SJSA1 (cell line): Measurements from ENCODE around the gene CA5A. TPM values are rescaled to one million over a fixed set of nuclear protein-coding genes. Genes with fewer than 3 reads are reported as not detected.

Experiments used
- DNase-seq, 2 experiments: peaks; one replicate each; pipeline ENCODE4 v3.0.0-alpha.2; 2015 to 2020; ENCODE audit warnings: low spot score in 2 of 2, low read depth in 1 of 2
- H3K27ac ChIP-seq: fragments of 250-450 bp; sonication (Bioruptor Pico); 2 replicates; pipeline ENCODE4 v1.5.1; 2020; ENCODE audit warnings: mild to moderate bottlenecking, moderate library complexity
- H3K27me3 ChIP-seq: fragments of 250-450 bp; sonication (Bioruptor Pico); replicated peaks from 2 replicates; pipeline ENCODE4 v1.5.1; 2020; ENCODE audit warnings: mild to moderate bottlenecking, moderate library complexity
- H3K36me3 ChIP-seq: fragments of 250-450 bp; sonication (Bioruptor Pico); 2 replicates; pipeline ENCODE4 v1.5.1; 2020; ENCODE audit warnings: mild to moderate bottlenecking
- H3K4me1 ChIP-seq: fragments of 250-450 bp; sonication (Bioruptor Pico); replicated peaks from 2 replicates; pipeline ENCODE4 v1.6.1; 2021; ENCODE audit warnings: mild to moderate bottlenecking
- H3K4me3 ChIP-seq: fragments of 250-450 bp; sonication (Bioruptor Pico); 2 replicates; pipeline ENCODE4 v1.5.1; 2020; ENCODE audit warnings: mild to moderate bottlenecking
- H3K9me3 ChIP-seq: fragments of 250-450 bp; sonication (Bioruptor Pico); replicated peaks from 2 replicates; pipeline ENCODE4 v1.5.1; 2020; ENCODE audit warnings: mild to moderate bottlenecking
- total RNA-seq: library from RNA; depleted of rRNA; stranded (reverse); fragments of >200 nt; shearing (Covaris generic); gene quantifications from 2 replicates; pipeline ENCODE4 v1.2.3, GENCODE V29; 2014; rRNA removed

Gene CA5A
- total RNA-seq, 1 experiment from 2014 or later, result not detected

DNA sequence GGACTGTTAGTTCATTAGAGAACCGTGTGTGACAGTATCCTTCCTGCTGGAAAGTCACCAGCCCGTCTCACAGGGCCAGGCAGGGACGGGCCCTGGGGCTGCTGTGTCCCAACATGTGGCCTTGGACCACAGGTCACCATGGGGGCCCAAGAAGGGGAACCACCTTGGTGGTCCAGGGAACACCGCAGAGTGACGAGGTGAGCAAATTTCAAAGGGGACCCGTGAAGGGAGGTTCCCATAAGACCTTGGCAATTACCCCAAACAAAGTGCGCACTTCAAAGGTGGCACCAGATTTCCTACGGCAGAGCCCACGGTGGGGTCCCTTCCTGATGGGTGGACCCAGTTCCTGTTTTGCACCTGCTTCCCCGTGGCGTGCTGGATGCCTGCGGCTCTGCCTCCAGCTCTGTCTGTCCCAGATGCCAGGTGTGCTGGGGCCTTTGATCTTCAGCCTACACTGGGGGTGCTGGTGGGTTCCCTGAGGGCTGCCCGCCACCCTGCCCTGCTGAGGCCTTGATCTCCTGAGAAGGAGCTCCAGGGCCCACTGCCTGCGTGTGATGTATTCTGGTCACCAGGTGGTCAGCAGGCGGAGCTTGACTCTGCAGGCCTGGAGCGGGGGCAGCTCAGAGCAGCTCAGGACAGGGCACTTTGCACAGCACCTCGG is 94.0 kb downstream of the CA5A start:
- no peak overlapping the region for H3K27ac ChIP-seq
- no peak for DNase-seq
- H3K4me1 ChIP-seq, result peaks cover 27% of the 10 kb centered on the region

DNA sequence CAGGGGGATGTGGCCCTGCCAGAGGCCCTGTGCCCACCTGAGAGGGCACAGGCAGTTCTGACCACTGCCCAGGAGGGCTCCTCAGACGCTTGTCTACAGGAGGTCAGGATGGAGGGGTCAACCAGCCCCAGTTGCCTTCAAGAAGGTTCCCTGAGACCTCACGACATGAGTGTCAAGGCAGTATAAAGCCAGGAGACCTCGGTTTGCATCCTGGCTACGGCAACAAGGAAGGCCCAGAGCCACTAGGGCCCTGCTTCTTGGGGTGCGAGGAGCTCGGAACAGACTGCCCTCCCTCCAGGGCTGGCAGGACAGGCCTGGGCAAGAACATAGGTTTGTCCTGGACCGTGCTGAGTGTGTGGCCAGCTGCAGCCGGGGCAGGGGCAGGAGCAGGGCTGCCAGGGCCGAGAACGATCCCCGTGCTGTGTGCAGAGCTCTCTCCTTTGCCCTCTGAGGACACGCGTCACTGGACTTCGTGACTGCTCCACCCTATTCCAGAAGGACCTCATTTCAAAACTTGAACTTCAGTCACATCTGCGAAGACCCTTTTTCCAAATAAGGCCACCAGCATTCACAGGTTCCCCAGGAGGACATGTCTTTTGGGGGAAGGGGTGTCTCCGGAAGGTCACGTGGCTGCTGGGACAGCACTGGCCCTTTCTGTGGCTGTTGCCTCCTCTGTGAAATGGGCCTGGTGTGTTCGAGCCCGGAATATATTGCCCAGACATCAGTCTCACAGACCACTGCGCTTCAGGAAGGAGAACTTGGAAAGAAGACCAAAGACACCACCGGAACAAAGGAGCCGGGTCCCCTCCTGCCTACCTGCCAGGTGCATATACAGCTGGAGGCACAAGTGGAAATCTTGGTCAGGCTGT is 94.8 kb downstream of the CA5A start:
- Histone ChIP-seq H3K36me3 (peaks cover 98% of the 10 kb centered on the region), H3K27me3 (no peaks in the 10 kb centered on the region), H3K4me1 (peaks cover 31% of the 10 kb centered on the region), H3K4me3 (no peak overlapping the region), H3K27ac (no peak overlapping the region), H3K9me3 (no peaks in the 10 kb centered on the region)
- DNase-seq, result no peak

More for the DNA sequence above, 94.0 kb downstream of the CA5A start:
- Histone ChIP-seq H3K36me3 (peaks cover 98% of the 10 kb centered on the region), H3K9me3 (no peaks in the 10 kb centered on the region), H3K27me3 (no peaks in the 10 kb centered on the region), H3K4me3 (no peak overlapping the region)

DNA sequence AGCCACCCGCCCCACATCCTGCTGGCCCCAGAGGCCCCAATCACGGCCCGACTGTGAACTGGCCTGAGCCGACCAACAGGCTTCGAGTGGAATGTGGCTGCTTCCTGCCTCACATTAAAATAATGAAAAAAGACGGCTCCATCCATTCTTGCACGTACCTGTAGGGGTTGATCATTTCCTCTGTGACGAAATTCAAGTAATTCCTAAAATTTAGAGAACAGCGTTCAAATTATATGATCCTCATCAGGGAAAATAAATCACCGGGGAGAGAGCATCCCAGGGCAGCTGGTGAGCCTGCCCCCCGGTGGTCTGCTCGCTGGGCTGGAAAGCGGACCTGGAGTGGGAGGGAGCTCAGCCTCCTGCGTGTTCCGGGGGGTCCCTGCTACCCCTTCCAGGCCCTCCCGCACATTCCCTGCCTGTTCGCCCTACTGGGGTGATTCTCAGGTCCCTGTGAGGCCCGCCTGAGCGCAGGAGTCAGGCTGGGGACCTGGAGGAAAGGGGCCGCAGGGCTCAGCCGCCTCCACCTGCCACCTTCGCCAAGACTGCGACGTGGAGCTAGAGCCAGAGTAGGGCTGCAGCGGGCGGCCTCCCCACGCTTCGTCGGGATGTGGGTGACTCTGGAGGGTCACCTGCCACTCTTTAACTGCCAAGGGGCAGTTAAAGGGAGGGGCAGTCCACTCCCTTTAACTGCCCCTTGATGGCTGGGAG is 95.9 kb downstream of the CA5A start:
- Histone ChIP-seq H3K4me1 (peaks cover 35% of the 10 kb centered on the region), H3K9me3 (no peaks in the 10 kb centered on the region), H3K36me3 (peaks cover 98% of the 10 kb centered on the region), H3K4me3 (no peak overlapping the region), H3K27ac (no peak overlapping the region), H3K27me3 (no peaks in the 10 kb centered on the region)
- DNase-seq, result no peak

DNA sequence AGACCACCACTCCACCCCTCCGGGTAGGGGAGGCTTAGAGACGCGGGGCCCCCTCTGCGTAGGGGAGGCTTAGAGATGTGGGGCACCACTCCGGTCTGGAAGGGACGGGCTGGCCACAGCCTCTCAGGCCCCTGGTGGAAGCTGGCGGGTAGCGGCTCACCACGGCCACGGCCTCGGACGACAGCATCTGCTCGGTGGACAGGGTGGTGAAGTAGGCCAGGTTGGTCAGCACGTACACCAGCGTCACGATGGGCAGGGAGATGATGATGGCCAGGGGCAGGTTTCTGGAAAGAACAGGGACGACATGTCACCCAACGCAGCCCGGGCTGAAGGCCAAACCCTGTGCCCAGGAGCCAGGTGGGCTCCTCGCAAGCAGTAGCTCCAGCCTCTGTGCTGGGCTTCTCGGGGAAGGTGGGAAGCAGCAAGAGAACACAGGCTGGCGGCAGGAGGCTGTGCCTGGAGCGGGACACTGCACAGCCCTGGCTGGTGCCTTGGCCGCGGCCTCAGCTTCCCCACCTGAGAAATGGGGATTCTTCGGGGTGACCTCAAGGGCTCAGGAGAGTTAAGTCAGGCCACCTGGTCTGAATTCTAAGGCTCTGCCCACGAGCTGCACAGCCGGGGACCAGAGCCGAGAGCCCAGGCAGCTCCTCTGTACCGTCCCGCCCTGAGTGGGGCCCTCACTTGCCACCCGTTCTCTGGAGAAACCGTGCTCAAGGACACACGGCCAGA is 96.6 kb downstream of the CA5A start:
- H3K27ac ChIP-seq, result no peak overlapping the region
- no peak for DNase-seq
- no peak overlapping the region for H3K4me3 ChIP-seq
- peaks cover 99% of the 10 kb centered on the region for H3K36me3 ChIP-seq
- no peaks in the 10 kb centered on the region for H3K27me3 ChIP-seq
- peaks cover 41% of the 10 kb centered on the region for H3K4me1 ChIP-seq
- no peaks in the 10 kb centered on the region for H3K9me3 ChIP-seq

DNA sequence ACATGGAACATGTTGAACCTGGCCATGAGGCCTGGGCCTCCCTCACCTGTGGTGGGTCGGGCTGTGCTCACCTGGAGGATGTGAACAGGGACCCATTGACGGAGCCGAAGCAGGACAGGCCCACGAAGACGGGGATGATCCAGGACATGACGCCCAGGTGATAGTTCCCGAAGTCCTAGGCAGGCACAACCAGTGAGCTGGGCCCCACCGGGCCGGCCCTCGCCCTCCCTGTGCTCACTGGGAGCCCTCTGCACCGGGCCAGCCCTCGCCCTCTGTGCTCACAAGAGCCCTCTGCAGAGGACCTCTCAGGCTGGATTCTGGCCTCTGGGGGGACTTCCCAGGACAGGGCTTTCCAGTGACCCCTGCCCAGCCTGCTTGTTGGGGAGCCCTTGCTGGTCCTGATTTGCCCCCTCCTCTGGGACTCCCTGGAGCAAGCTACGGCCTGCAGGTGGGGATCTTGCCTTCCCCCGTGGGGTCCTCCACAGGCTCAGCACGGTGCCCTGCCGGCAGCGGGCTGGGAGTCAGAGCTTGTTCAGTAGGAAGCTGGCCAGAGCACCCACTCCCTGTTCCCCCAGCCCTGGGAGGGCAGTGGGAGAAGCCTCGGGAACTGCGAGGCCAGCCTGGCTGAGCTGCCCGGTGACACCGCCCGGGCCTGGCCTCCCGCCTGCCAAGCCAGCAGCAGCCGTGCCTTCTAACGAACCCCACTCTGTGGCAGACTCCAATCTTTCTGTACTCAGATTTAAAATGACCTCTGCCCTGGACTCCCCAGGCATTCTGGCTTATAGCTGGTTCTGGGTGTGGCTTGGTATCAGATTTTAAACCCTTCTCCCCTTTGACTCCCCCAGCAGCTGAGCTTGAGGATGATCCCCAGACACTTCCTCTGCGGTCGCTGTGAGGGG is 97.4 kb downstream of the CA5A start:
- Histone ChIP-seq H3K9me3 (no peaks in the 10 kb centered on the region), H3K27me3 (no peaks in the 10 kb centered on the region), H3K4me1 (peaks cover 49% of the 10 kb centered on the region), H3K27ac (no peak overlapping the region), H3K36me3 (peaks cover 99% of the 10 kb centered on the region), H3K4me3 (no peak overlapping the region)
- DNase-seq, result no peak

Other genes with a start within 250 kb of the CA5A start
- gene KLHDC4, start 170.5 kb downstream of the CA5A start, total RNA-seq, result 19.5 and 21.2 TPM in 2 replicates
- gene SLC7A5, start 67.0 kb downstream of the CA5A start, total RNA-seq, result 187 and 238 TPM in 2 replicates
- 12.8 and 21.7 TPM in 2 replicates for gene BANP, start 14.9 kb upstream of the CA5A start, total RNA-seq